B cell (primary cell): ENCODE measurements around the gene SNX6. TPM values are rescaled to one million over a fixed set of nuclear protein-coding genes. Genes with fewer than 3 reads are reported as not detected.

Source experiments
- ATAC-seq: fragments of 200-7000 bp; cut with Tn5 transposase; one replicate; pipeline ENCODE4 v1.10.0; 2021; ENCODE audit warnings: low read depth, mild to moderate bottlenecking, moderate number of reproducible peaks, moderate library complexity
- CTCF ChIA-PET: fragments of 350-600 bp; sonication (Branson Sonifier 250); formaldehyde crosslinking; loops from one replicate; lab custom pipeline; 2021; ENCODE audit warnings: antibody characterized with exemption, inconsistent platforms; lab: Charles Lee
- POLR2A ChIA-PET: fragments of 350-600 bp; sonication (Branson Sonifier 250); formaldehyde crosslinking; loops from one replicate; lab custom pipeline; 2021; ENCODE audit warnings: antibody characterized with exemption; lab: Charles Lee
- DNase-seq: peaks from one replicate; pipeline ENCODE4 v3.0.0; 2013
- H2AFZ ChIP-seq: 2 replicates; pipeline ENCODE4 v1.6.1; 2012; ENCODE audit warnings: mild to moderate bottlenecking, low read depth, low read length; ENCODE audit not compliant: insufficient read depth, poor library complexity, severe bottlenecking
- H3K27ac ChIP-seq, 2 donors: 1 replicate in 1 of 2; 2 replicates in 1 of 2; pipeline ENCODE4 v1.5.1; 2012 to 2013; ENCODE audit warnings: low read length in 2 of 2, mild to moderate bottlenecking in 2 of 2, moderate library complexity in 1 of 2
- H3K27me3 ChIP-seq, 4 experiments: fragments of 200-600 bp in 1 of 4; sonication (generic) in 1 of 4; replicated peaks in 1 of 4; 1 replicate in 2 of 4; 2 replicates in 2 of 4; pipeline versions ENCODE4 v1.6.1 to v1.7.0; 2013 to 2016; ENCODE audit warnings: low read length in 3 of 4, mild to moderate bottlenecking in 2 of 4, mixed read lengths in 1 of 4, moderate library complexity in 1 of 4; ENCODE audit not compliant: insufficient read depth in 4 of 4, control insufficient read depth in 3 of 4; ENCODE audit errors: control extremely low read depth in 1 of 4
- H3K36me3 ChIP-seq, 2 experiments: replicated peaks in 1 of 2; 1 replicate in 1 of 2; 2 replicates in 1 of 2; pipeline versions ENCODE4 v1.6.1 to v1.7.1; 2013; ENCODE audit warnings: low read length in 1 of 2; ENCODE audit not compliant: insufficient read depth in 2 of 2, control insufficient read depth in 1 of 2; ENCODE audit errors: control extremely low read depth in 1 of 2, extremely low read depth in 1 of 2
- H3K4me1 ChIP-seq, 2 donors: fragments of 200-600 bp in 1 of 2; sonication (generic) in 1 of 2; 1 replicate in 1 of 2; 2 replicates in 1 of 2; pipeline versions ENCODE4 v1.5.1 to v1.6.1; 2013 to 2017; ENCODE audit warnings: low read length in 2 of 2; ENCODE audit not compliant: control insufficient read depth in 2 of 2, insufficient read depth in 2 of 2
- H3K4me2 ChIP-seq: replicated peaks from 2 replicates; pipeline ENCODE3; 2012; ENCODE audit warnings: mild to moderate bottlenecking, low read depth, low read length; ENCODE audit not compliant: poor library complexity, severe bottlenecking
- H3K4me3 ChIP-seq, 5 experiments: fragments of 200-600 bp in 1 of 5; sonication (generic) in 1 of 5; 1 replicate in 3 of 5; 2 replicates in 2 of 5; pipeline versions ENCODE4 v1.5.1 to v1.7.0; 2011 to 2016; ENCODE audit warnings: low read length in 4 of 5, mild to moderate bottlenecking in 4 of 5, low read depth in 2 of 5, control low read depth in 1 of 5, moderate library complexity in 1 of 5; ENCODE audit not compliant: insufficient read depth in 1 of 5; ENCODE audit errors: control extremely low read depth in 1 of 5, extremely low read depth in 1 of 5
- H3K79me2 ChIP-seq: fragments of 200-600 bp; sonication (generic); one replicate; pipeline ENCODE4 v1.6.0; 2016; ENCODE audit warnings: low read length; ENCODE audit not compliant: control insufficient read depth, insufficient read depth
- H3K9ac ChIP-seq: fragments of 200-600 bp; sonication (generic); 2 replicates; pipeline ENCODE4 v1.6.1; 2017; ENCODE audit warnings: mild to moderate bottlenecking, low read length, moderate library complexity
- H3K9me3 ChIP-seq, 3 donors: one replicate each; pipeline versions ENCODE4 v1.6.1 to v1.7.1; 2013; ENCODE audit warnings: low read length in 2 of 3; ENCODE audit not compliant: control insufficient read depth in 2 of 3, insufficient read depth in 1 of 3; ENCODE audit errors: control extremely low read depth in 1 of 3
- H4K20me1 ChIP-seq: 2 replicates; pipeline ENCODE4 v1.6.0; 2012; ENCODE audit warnings: mild to moderate bottlenecking, low read length; ENCODE audit not compliant: insufficient read depth, control insufficient read depth, poor library complexity, severe bottlenecking
- H3K27ac Mint-ChIP-seq: one replicate; pipeline ENCODE4 v1.8.0; 2021; ENCODE audit warnings: mixed read lengths
- H3K27me3 Mint-ChIP-seq: one replicate; pipeline ENCODE4 v1.8.0; 2021; ENCODE audit warnings: mixed read lengths
- H3K4me1 Mint-ChIP-seq: one replicate; pipeline ENCODE4 v1.8.0; 2021; ENCODE audit warnings: mixed read lengths
- H3K4me3 Mint-ChIP-seq: one replicate; pipeline ENCODE4 v1.8.0; 2021; ENCODE audit warnings: mixed read lengths
- H3K9me3 Mint-ChIP-seq: one replicate; pipeline ENCODE4 v1.8.0; 2022; ENCODE audit warnings: mixed read lengths; ENCODE audit not compliant: insufficient read depth
- EZH2 ChIP-seq: IDR thresholded peaks from 2 replicates; pipeline ENCODE4 v1.6.1; 2012; ENCODE audit warnings: borderline replicate concordance, low read depth, mild to moderate bottlenecking, moderate library complexity, low read length; ENCODE audit not compliant: insufficient read depth, poor library complexity, severe bottlenecking
- WGBS: methylation state at CpG from one replicate; pipeline ENCODE4 v1.1.5; 2013; ENCODE audit warnings: missing lambda C conversion rate; ENCODE audit not compliant: insufficient coverage; 5-methylcytosine and 5-hydroxymethylcytosine counted together
- intact Hi-C: fragments of 100-400 bp; cut with micrococcal nuclease; formaldehyde crosslinking; loops from one replicate; pipeline ENCODE4 v1.10.0; 2022
- polyA plus RNA-seq: library from polyadenylated mRNA; depleted of rRNA; stranded (reverse); fragments of >200 nt; gene quantifications from 2 replicates; pipeline ENCODE4 v1.2.3, GENCODE V29; 2012
- total RNA-seq, 2 donors: library from RNA; stranded (reverse); fragments of 120-200 nt in 1 of 2; gene quantifications; 1 replicate in 1 of 2; 2 replicates in 1 of 2; pipeline versions ENCODE4 v1.2.3 to v1.2.4, GENCODE V29; 2013 to 2022
- TF ChIP-seq, protein P1 (sequence below): fragments of 200-600 bp; IDR thresholded peaks from one replicate; pipeline ENCODE4 v1.8.0; 2022; ENCODE audit warnings: antibody characterized with exemption, mild to moderate bottlenecking

Gene SNX6
- total and polyA plus RNA-seq, 2 donors (not counting 1 experiment from before 2014, with no cell fraction given): 45.4 to 61.0 TPM

DNA sequence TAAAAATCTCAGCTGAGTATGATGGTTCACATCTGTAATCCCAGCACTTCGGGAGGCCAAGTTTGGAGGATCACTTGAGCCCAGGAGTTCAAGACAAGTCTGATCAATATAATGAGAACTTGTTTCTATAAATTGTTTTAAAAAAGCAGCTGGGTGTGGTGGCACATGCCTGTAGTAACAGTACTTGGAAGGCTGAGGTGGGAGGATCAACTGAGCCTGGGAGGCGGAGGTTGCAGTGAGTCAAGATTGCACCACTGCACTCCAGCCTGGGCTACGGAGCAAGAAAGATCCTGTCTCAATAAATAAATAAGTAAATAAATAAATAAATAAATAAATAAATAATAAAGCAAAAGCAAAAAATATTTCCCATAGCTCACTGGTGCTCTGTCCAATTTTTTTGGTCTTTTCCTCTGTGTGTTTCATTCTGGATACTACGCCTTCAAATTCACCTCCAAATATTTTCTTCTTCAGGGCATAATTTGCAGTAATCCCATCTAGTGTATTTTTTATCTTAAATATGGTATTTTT, 32.7 kb upstream of the SNX6 start:
- ATAC-seq: no peak
- no peak overlapping the region for H3K27ac Mint-ChIP-seq
- Histone ChIP-seq H2AFZ (no peak overlapping the region), H3K27me3 (no peaks in the 10 kb centered on the region), H3K4me3 (no peak overlapping the region), H3K4me1 (no peaks in the 10 kb centered on the region), H3K4me2 (no peak overlapping the region), H4K20me1 (no peaks in the 10 kb centered on the region), H3K79me2 (no peaks in the 10 kb centered on the region), H3K27ac (no peak overlapping the region), H3K9ac (no peak overlapping the region), H3K9me3 (peaks cover 0 to 15% (median 0%) of the 10 kb centered on the region in 3 donors), H3K36me3 (no peaks in the 10 kb centered on the region)
- H3K9me3 Mint-ChIP-seq: peaks cover 8% of the 10 kb centered on the region
- H3K4me1 Mint-ChIP-seq: no peaks in the 10 kb centered on the region
- TF ChIP-seq, protein P1, sequence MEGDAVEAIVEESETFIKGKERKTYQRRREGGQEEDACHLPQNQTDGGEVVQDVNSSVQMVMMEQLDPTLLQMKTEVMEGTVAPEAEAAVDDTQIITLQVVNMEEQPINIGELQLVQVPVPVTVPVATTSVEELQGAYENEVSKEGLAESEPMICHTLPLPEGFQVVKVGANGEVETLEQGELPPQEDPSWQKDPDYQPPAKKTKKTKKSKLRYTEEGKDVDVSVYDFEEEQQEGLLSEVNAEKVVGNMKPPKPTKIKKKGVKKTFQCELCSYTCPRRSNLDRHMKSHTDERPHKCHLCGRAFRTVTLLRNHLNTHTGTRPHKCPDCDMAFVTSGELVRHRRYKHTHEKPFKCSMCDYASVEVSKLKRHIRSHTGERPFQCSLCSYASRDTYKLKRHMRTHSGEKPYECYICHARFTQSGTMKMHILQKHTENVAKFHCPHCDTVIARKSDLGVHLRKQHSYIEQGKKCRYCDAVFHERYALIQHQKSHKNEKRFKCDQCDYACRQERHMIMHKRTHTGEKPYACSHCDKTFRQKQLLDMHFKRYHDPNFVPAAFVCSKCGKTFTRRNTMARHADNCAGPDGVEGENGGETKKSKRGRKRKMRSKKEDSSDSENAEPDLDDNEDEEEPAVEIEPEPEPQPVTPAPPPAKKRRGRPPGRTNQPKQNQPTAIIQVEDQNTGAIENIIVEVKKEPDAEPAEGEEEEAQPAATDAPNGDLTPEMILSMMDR: no peak
- no peak for TF ChIP-seq EZH2
- no peak overlapping the region for H3K4me3 Mint-ChIP-seq
- no peak for DNase-seq
- ChIA-PET CTCF (interaction anchor here (0.5 to 2.0 kb wide), 2 partner anchors 10 to 48 kb away, joined by 3 to 7 read pairs; no protein-coding TSS in a partner anchor), POLR2A (no interaction called here)
- intact Hi-C loops: no loop called here
- no CpG with 5 or more reads among the region's 4 CpGs for WGBS
- H3K27me3 Mint-ChIP-seq: no peaks in the 10 kb centered on the region

DNA sequence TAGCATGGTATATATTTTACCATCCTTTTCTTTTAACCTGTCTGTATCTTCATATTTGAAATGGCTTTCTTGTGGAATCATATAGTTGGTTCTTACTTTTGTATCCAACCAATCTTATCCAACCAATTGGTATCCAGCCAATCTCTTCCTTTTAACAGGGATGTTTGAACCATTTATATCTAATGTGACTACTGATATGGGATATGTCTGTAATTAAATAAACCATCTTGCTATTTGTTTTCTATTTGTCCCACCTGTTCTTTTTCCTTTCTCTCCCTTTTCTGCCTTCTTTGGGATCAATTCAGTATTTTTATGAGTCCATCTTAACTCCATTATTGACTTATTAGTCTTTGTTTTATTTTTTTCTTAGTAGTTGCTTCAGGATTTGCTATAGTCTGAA, 30.8 kb upstream of the SNX6 start:
- H3K27me3 ChIP-seq: no peaks in the 10 kb centered on the region
- no peaks in the 10 kb centered on the region for H3K36me3 ChIP-seq
- POLR2A ChIA-PET: no interaction called here
- no peak overlapping the region for H2AFZ ChIP-seq
- TF ChIP-seq EZH2: no peak
- TF ChIP-seq, protein P1: no peak
- Mint-ChIP-seq H3K27ac (no peak overlapping the region), H3K4me1 (no peaks in the 10 kb centered on the region), H3K4me3 (no peak overlapping the region), H3K9me3 (peaks cover 8% of the 10 kb centered on the region), H3K27me3 (no peaks in the 10 kb centered on the region)
- H3K4me3 ChIP-seq: no peak overlapping the region
- no peak overlapping the region for H3K27ac ChIP-seq
- H3K4me1 ChIP-seq: no peaks in the 10 kb centered on the region
- no peak overlapping the region for H3K9ac ChIP-seq
- H3K4me2 ChIP-seq: no peak overlapping the region
- ATAC-seq (no peak), DNase-seq (no peak)
- H3K79me2 ChIP-seq: no peaks in the 10 kb centered on the region
- CTCF ChIA-PET: interaction anchor here (1.1 kb wide), 1 partner anchor 63 kb away, joined by 3 read pairs; no protein-coding TSS in a partner anchor
- H3K9me3 ChIP-seq: peaks cover 0 to 15% (median 0%) of the 10 kb centered on the region in 3 donors
- intact Hi-C loops: no loop called here
- no peaks in the 10 kb centered on the region for H4K20me1 ChIP-seq
